Mesendoderm (in vitro differentiated cells): ENCODE data around the gene REEP5.

Experiments
- DNase-seq: peaks from one replicate; pipeline ENCODE4 v3.0.0; 2013
- H2AK5ac ChIP-seq: 2 replicates; pipeline ENCODE4 v1.6.1; 2013; ENCODE audit warnings: low read length, inconsistent platforms
- H2BK120ac ChIP-seq: 2 replicates; pipeline ENCODE4 v1.6.1; 2013; ENCODE audit warnings: low read depth, mild to moderate bottlenecking, low read length, moderate library complexity, mixed read lengths
- H2BK15ac ChIP-seq: replicated peaks from 2 replicates; pipeline ENCODE4 v1.6.1; 2013; ENCODE audit warnings: low read depth, mild to moderate bottlenecking, moderate library complexity
- H2BK5ac ChIP-seq: 2 replicates; pipeline ENCODE4 v1.6.1; 2013; ENCODE audit warnings: low read length, inconsistent platforms
- H3K18ac ChIP-seq: 2 replicates; pipeline ENCODE4 v1.6.1; 2013; ENCODE audit warnings: mild to moderate bottlenecking, low read length, mixed read lengths
- H3K23ac ChIP-seq: one replicate; pipeline ENCODE4 v1.6.1; 2013; ENCODE audit warnings: low read length
- H3K27ac ChIP-seq: 2 replicates; pipeline ENCODE4 v1.5.1; 2013; ENCODE audit warnings: low read depth, mild to moderate bottlenecking, inconsistent platforms, low read length, moderate library complexity
- H3K27me3 ChIP-seq: 2 replicates; pipeline ENCODE4 v1.6.1; 2013; ENCODE audit warnings: low read length, control low read depth, mild to moderate bottlenecking, inconsistent platforms; ENCODE audit not compliant: insufficient read depth, poor library complexity
- H3K36me3 ChIP-seq: 2 replicates; pipeline ENCODE4 v1.6.1; 2013; ENCODE audit warnings: low read length, inconsistent platforms; ENCODE audit not compliant: control insufficient read depth, insufficient read depth
- H3K4ac ChIP-seq: one replicate; pipeline ENCODE4 v1.6.1; 2013; ENCODE audit warnings: low read depth, mild to moderate bottlenecking, low read length, moderate library complexity
- H3K4me1 ChIP-seq: 2 replicates; pipeline ENCODE4 v1.6.1; 2013; ENCODE audit warnings: low read depth, low read length, inconsistent platforms; ENCODE audit not compliant: control insufficient read depth
- H3K4me2 ChIP-seq: 2 replicates; pipeline ENCODE4 v1.6.1; 2013; ENCODE audit warnings: low read length
- H3K4me3 ChIP-seq: 2 replicates; pipeline ENCODE4 v1.5.1; 2013; ENCODE audit warnings: mild to moderate bottlenecking, low read length
- H3K56ac ChIP-seq: one replicate; pipeline ENCODE4 v1.6.1; 2013; ENCODE audit warnings: low read length
- H3K79me1 ChIP-seq: 2 replicates; pipeline ENCODE4 v1.6.1; 2013; ENCODE audit warnings: low read length, inconsistent platforms
- H3K79me2 ChIP-seq: 2 replicates; pipeline ENCODE4 v1.6.1; 2013; ENCODE audit warnings: mild to moderate bottlenecking, low read length; ENCODE audit not compliant: control insufficient read depth, insufficient read depth
- H3K9ac ChIP-seq: 2 replicates; pipeline ENCODE4 v1.6.1; 2013; ENCODE audit warnings: low read length, inconsistent platforms
- H4K5ac ChIP-seq: one replicate; pipeline ENCODE4 v1.6.1; 2013; ENCODE audit warnings: low read length
- H4K8ac ChIP-seq: one replicate; pipeline ENCODE4 v1.6.1; 2013; ENCODE audit warnings: low read depth, mild to moderate bottlenecking, control low read depth, low read length, moderate library complexity
- WGBS: extraction: QIAGEN DNeasy Blood & Tissue Kit; methylation state at CpG from one replicate; pipeline ENCODE4 v1.1.7; 2013; ENCODE audit warnings: low lambda C conversion rate, missing lambda C conversion rate; ENCODE audit not compliant: insufficient coverage; ENCODE audit errors: extremely low coverage; 5-methylcytosine and 5-hydroxymethylcytosine counted together

The REEP5 gene

GRCh38 chr5:112848116-112848811, 73.8 kb downstream of the REEP5 start:
- Histone ChIP-seq H2BK15ac (no peak overlapping the region), H3K4me3 (no peak overlapping the region), H4K8ac (no peak overlapping the region), H3K27ac (no peak overlapping the region), H3K27me3 (no peaks in the 10 kb centered on the region), H3K79me2 (no peaks in the 10 kb centered on the region), H3K23ac (no peak overlapping the region), H3K4me2 (no peak overlapping the region), H3K18ac (peak overlapping the region; percentile 51), H3K36me3 (no peaks in the 10 kb centered on the region), H2AK5ac (no peak overlapping the region), H3K9ac (no peak overlapping the region), H3K4ac (no peak overlapping the region), H3K56ac (no peak overlapping the region), H2BK120ac (no peak overlapping the region), H2BK5ac (no peak overlapping the region), H3K79me1 (no peaks in the 10 kb centered on the region), H3K4me1 (peaks cover 3% of the 10 kb centered on the region), H4K5ac (no peak overlapping the region)
- DNase-seq, result peak; percentile 93
- WGBS, result no CpG with 5 or more reads among the region's 8 CpGs

- Histone ChIP-seq H3K9ac (no peak overlapping the region), H3K23ac (no peak overlapping the region), H3K27me3 (no peaks in the 10 kb centered on the region), H3K4me2 (no peak overlapping the region), H3K4me3 (no peak overlapping the region), H3K4me1 (peaks cover 3% of the 10 kb centered on the region), H4K8ac (no peak overlapping the region), H3K18ac (no peak overlapping the region), H3K27ac (no peak overlapping the region), H3K4ac (no peak overlapping the region), H3K79me1 (no peaks in the 10 kb centered on the region), H4K5ac (no peak overlapping the region), H2AK5ac (no peak overlapping the region), H2BK5ac (no peak overlapping the region), H3K79me2 (no peaks in the 10 kb centered on the region), H3K56ac (no peak overlapping the region), H3K36me3 (no peaks in the 10 kb centered on the region), H2BK120ac (no peak overlapping the region), H2BK15ac (no peak overlapping the region)
- DNase-seq, result no peak
Observed at GRCh38 chr5:112847306-112847705, 74.7 kb downstream of the REEP5 start.

- Histone ChIP-seq H3K27me3 (no peaks in the 10 kb centered on the region), H3K23ac (no peak overlapping the region), H2AK5ac (no peak overlapping the region), H3K4me3 (no peak overlapping the region), H3K27ac (no peak overlapping the region), H3K9ac (no peak overlapping the region), H2BK120ac (no peak overlapping the region), H3K4me2 (no peak overlapping the region), H3K36me3 (no peaks in the 10 kb centered on the region), H4K8ac (no peak overlapping the region), H3K4ac (no peak overlapping the region), H4K5ac (no peak overlapping the region), H3K56ac (no peak overlapping the region), H2BK5ac (no peak overlapping the region), H3K4me1 (peaks cover 3% of the 10 kb centered on the region), H3K79me1 (no peaks in the 10 kb centered on the region), H3K18ac (no peak overlapping the region), H2BK15ac (no peak overlapping the region), H3K79me2 (no peaks in the 10 kb centered on the region)
- DNase-seq, result peak; percentile 33
- WGBS, result no CpG with 5 or more reads among the region's 5 CpGs
Observed at GRCh38 chr5:112846556-112846955, 75.5 kb downstream of the REEP5 start.

- H3K27me3 ChIP-seq, result no peaks in the 10 kb centered on the region
- no peaks in the 10 kb centered on the region for H3K79me2 ChIP-seq
- no peak overlapping the region for H2BK120ac ChIP-seq
- H4K8ac ChIP-seq, result no peak overlapping the region
- H3K27ac ChIP-seq, result no peak overlapping the region
- H3K4me1 ChIP-seq, result peaks cover 3% of the 10 kb centered on the region
- DNase-seq, result no peak
- no peak overlapping the region for H3K9ac ChIP-seq
- H3K56ac ChIP-seq, result no peak overlapping the region
- H4K5ac ChIP-seq, result no peak overlapping the region
- no peak overlapping the region for H2BK5ac ChIP-seq
- H3K4ac ChIP-seq, result no peak overlapping the region
- no CpG with 5 or more reads among the region's 1 CpG for WGBS
- no peak overlapping the region for H2BK15ac ChIP-seq
- no peaks in the 10 kb centered on the region for H3K36me3 ChIP-seq
- no peak overlapping the region for H3K18ac ChIP-seq
- H3K23ac ChIP-seq, result no peak overlapping the region
- no peak overlapping the region for H3K4me2 ChIP-seq
- H3K4me3 ChIP-seq, result no peak overlapping the region
- no peak overlapping the region for H2AK5ac ChIP-seq
- no peaks in the 10 kb centered on the region for H3K79me1 ChIP-seq
Observed at GRCh38 chr5:112844489-112844888, 77.5 kb downstream of the REEP5 start.

GRCh38 chr5:112833971-112834370, 88.1 kb downstream of the REEP5 start:
- Histone ChIP-seq H3K4me3 (no peak overlapping the region), H3K4ac (no peak overlapping the region), H3K4me1 (no peaks in the 10 kb centered on the region), H3K18ac (no peak overlapping the region), H3K4me2 (no peak overlapping the region), H4K5ac (no peak overlapping the region), H3K27me3 (no peaks in the 10 kb centered on the region), H3K56ac (no peak overlapping the region), H2BK5ac (no peak overlapping the region), H3K79me1 (no peaks in the 10 kb centered on the region), H3K9ac (no peak overlapping the region), H2BK120ac (no peak overlapping the region), H3K27ac (no peak overlapping the region), H2AK5ac (no peak overlapping the region), H3K23ac (no peak overlapping the region), H3K79me2 (no peaks in the 10 kb centered on the region), H3K36me3 (peaks cover 2% of the 10 kb centered on the region), H2BK15ac (no peak overlapping the region), H4K8ac (no peak overlapping the region)
- DNase-seq, result no peak
- WGBS, result no CpG with 5 or more reads among the region's 13 CpGs

- no peak overlapping the region for H3K4me2 ChIP-seq
- no peak overlapping the region for H2BK5ac ChIP-seq
- H3K18ac ChIP-seq, result no peak overlapping the region
- no peaks in the 10 kb centered on the region for H3K79me1 ChIP-seq
- no peak overlapping the region for H3K27ac ChIP-seq
- H2BK15ac ChIP-seq, result no peak overlapping the region
- H4K5ac ChIP-seq, result no peak overlapping the region
- H3K4me1 ChIP-seq, result no peaks in the 10 kb centered on the region
- no peak overlapping the region for H2AK5ac ChIP-seq
- H3K23ac ChIP-seq, result no peak overlapping the region
- DNase-seq, result no peak
- no peak overlapping the region for H3K56ac ChIP-seq
- no peaks in the 10 kb centered on the region for H3K79me2 ChIP-seq
- no peak overlapping the region for H2BK120ac ChIP-seq
- no peaks in the 10 kb centered on the region for H3K27me3 ChIP-seq
- no CpG with 5 or more reads among the region's 2 CpGs for WGBS
- H3K4ac ChIP-seq, result no peak overlapping the region
- no peak overlapping the region for H4K8ac ChIP-seq
- peaks cover 2% of the 10 kb centered on the region for H3K36me3 ChIP-seq
- H3K9ac ChIP-seq, result no peak overlapping the region
- no peak overlapping the region for H3K4me3 ChIP-seq
Observed at GRCh38 chr5:112830378-112830777, 91.6 kb downstream of the REEP5 start.
